Purkinje cell (primary cell): ENCODE measurements around the gene SPATA31C1. TPM values are rescaled to one million over a fixed set of nuclear protein-coding genes. Genes with fewer than 3 reads are reported as not detected.

Experiments used
- polyA plus RNA-seq: library from polyadenylated mRNA; unstranded; fragments of >200 nt; fragmentation: Nextera tagmentation; gene quantifications from 2 replicates; pipeline ENCODE4 v1.2.1, GENCODE V29; 2014

The SPATA31C1 gene
- polyA plus RNA-seq: not detected in 2 replicates

DNA sequence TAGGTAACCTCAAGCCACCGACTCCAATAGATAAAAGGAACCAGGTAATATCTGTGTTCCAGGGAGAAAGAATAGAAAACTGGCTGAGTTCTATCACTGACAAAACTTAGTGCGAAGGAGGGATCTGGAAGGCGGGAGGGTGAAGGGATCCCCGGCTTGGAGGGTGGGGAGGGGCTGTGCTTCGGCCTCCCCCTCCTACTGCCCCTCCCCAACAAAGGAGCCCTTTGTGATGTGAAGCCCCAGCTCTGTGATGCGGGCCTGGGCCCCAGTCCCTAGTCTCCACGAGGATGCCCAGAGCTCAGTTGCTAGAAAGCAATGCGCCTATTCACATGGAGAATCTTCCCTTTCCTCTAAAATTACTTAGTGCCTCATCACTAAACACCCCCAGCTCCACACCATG, at the start of gene SPATA31C1:
SPATA31C1 (plus strand) TSS at position 301 of the 400 bp plus-strand sequence.

DNA sequence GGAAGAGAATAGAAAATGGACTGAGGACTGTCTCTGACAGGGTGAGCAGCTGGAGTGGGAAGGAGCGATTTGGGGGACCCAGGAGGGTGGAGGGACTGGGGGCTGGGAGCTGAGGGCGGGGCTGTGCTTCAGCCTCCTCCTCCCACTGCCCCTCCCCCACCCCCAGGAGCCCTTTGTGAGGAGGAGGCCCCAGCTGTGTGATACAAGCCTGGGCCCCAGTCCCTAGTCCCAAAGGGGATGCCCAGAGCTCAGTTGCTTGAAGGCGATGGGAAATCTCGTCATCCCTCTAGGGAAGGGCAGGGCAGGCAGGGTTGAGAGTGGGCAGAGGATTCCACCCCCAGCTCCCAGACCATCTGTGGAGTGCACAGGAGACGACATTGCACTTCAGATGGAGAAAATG, 35.1 kb upstream of the SPATA31C1 start, which contains the start of gene SPATA31E1:
SPATA31E1 (plus strand) TSS at position 251 of the 400 bp plus-strand sequence; CDS start at position 266, 15 bp downstream.

Other genes with a start within 250 kb of the SPATA31C1 start
- 73.5 and 86.3 TPM in 2 replicates for gene CTSL, start 191.8 kb upstream of the SPATA31C1 start, polyA plus RNA-seq
- gene SPATA31E1, start 35.1 kb upstream of the SPATA31C1 start, polyA plus RNA-seq: not detected in 2 replicates
- 6.6 and 7.1 TPM in 2 replicates for gene CDK20, start 56.6 kb downstream of the SPATA31C1 start, polyA plus RNA-seq
- gene SPATA31C2, start 220.5 kb downstream of the SPATA31C1 start, polyA plus RNA-seq: not detected in 2 replicates